Stomach (tissue), 9 donors: ENCODE measurements around the gene PPP1CC. TPM values are rescaled to one million over a fixed set of nuclear protein-coding genes. Genes with fewer than 3 reads are reported as not detected.
A peak's percentile ranks its signal among the peaks of the same experiment; 100 is the strongest.

ENCODE experiments used
- DNase-seq, 2 donors: peaks; one replicate each; pipeline versions ENCODE4 v3.0.0 to v3.0.0-alpha.2; 2013 to 2019
- H3K27ac ChIP-seq, 5 donors: fragments of 200-600 bp in 4 of 5; sonication (generic) in 4 of 5; one replicate each; pipeline ENCODE4 v1.5.1; 2013 to 2019; ENCODE audit warnings: mild to moderate bottlenecking in 1 of 5, moderate library complexity in 1 of 5
- H3K27me3 ChIP-seq, 3 donors: fragments of 200-600 bp; sonication (generic); one replicate each; pipeline ENCODE4 v1.5.1; 2017 to 2019; ENCODE audit warnings: mixed run types in 1 of 3
- H3K36me3 ChIP-seq, 4 donors: fragments of 200-600 bp; sonication (generic); 1 replicate in 3 of 4; 2 replicates in 1 of 4; pipeline ENCODE4 v1.5.1; 2016 to 2019
- H3K4me1 ChIP-seq, 4 donors: fragments of 200-600 bp; sonication (generic); one replicate each; pipeline ENCODE4 v1.5.1; 2016 to 2019
- H3K4me3 ChIP-seq, 4 donors: fragments of 200-600 bp; sonication (generic) in 3 of 4; one replicate each; pipeline ENCODE4 v1.5.1; 2016 to 2019; ENCODE audit warnings: mild to moderate bottlenecking in 1 of 4
- H3K9me3 ChIP-seq, 4 donors: fragments of 200-600 bp; sonication (generic); one replicate each; pipeline ENCODE4 v1.5.1; 2016 to 2019
- CTCF ChIP-seq, 7 experiments: fragments of 450-650 bp in 4 of 7; fragments of 200-600 bp in 3 of 7; sonication (generic) in 3 of 7; IDR thresholded peaks; one replicate each; pipeline ENCODE4 v1.5.1; 2016 to 2019; ENCODE audit warnings: antibody characterized with exemption in 7 of 7, control low read depth in 2 of 7, mild to moderate bottlenecking in 1 of 7
- EP300 ChIP-seq: sonication (generic); formaldehyde crosslinking; IDR thresholded peaks from one replicate; pipeline ENCODE4 v1.6.1; 2017; ENCODE audit warnings: antibody characterized with exemption
- POLR2A ChIP-seq, 4 donors: fragments of 450-650 bp; IDR thresholded peaks; one replicate each; pipeline ENCODE4 v1.6.1; 2016; ENCODE audit warnings: antibody characterized with exemption in 4 of 4, control low read depth in 2 of 4, mild to moderate bottlenecking in 1 of 4, moderate library complexity in 1 of 4
- POLR2AphosphoS5 ChIP-seq, 3 donors: sonication (generic); formaldehyde crosslinking; IDR thresholded peaks; one replicate each; pipeline ENCODE4 v1.6.1; 2016; ENCODE audit warnings: antibody characterized with exemption in 3 of 3
- WGBS, 5 donors: extraction: QIAGEN DNeasy Blood & Tissue Kit in 3 of 5; methylation state at CpG; one replicate each; pipeline versions ENCODE4 v1.1.5 to v1.1.7; 2013 to 2018; 5-methylcytosine and 5-hydroxymethylcytosine counted together
- intact Hi-C: fragments of 100-400 bp; cut with DNase I; formaldehyde crosslinking; loops from one replicate; pipeline ENCODE4 v1.15.1; 2023; ENCODE audit warnings: low total_unique reads
- polyA plus RNA-seq, 3 donors: library from polyadenylated mRNA; stranded (reverse); fragments of 200-250 nt; gene quantifications; one replicate each; pipeline ENCODE4 v1.2.3, GENCODE V29; 2013
- total RNA-seq, 5 donors: library from RNA; depleted of rRNA; stranded (reverse); fragments of >200 nt; gene quantifications; one replicate each; pipeline versions ENCODE4 v1.1.0 to v1.2.3, GENCODE V29; 2014 to 2016
- donor health status: healthy with polysubstance abuse.
- donor health status: Bipolar disorder and iron deficiency.
- donor health status: healthy.

The PPP1CC gene
- total and polyA plus RNA-seq, 8 donors: 44.9 to 205 (median 90.2) TPM

- DNase-seq: peak in 1 of 2 donors; percentile 32
- Histone ChIP-seq H3K9me3 (no peaks in the 10 kb centered on the region), H3K36me3 (no peaks in the 10 kb centered on the region), H3K4me1 (no peaks in the 10 kb centered on the region), H3K27ac (no peak overlapping the region), H3K4me3 (no peak overlapping the region), H3K27me3 (no peaks in the 10 kb centered on the region)
- TF ChIP-seq CTCF (IDR thresholded peaks at IDR 0.05): no peak
- no peak for TF ChIP-seq POLR2AphosphoS5 (IDR thresholded peaks at IDR 0.05)
- TF ChIP-seq EP300: no peak
- no peak for TF ChIP-seq POLR2A (IDR thresholded peaks at IDR 0.05)
- 60 to 73% (median 67%) methylated on average over 4 of the region's 4 CpGs for WGBS, 5 donors
- intact Hi-C loops: no loop called here
These were observed 37.8 kb upstream of the PPP1CC start for GRCh38 chr12:110780448-110780847.

GRCh38 chr12:110778833-110779577 is 36.3 kb upstream of the PPP1CC start:
- H3K27ac ChIP-seq: no peak overlapping the region
- H3K4me1 ChIP-seq: no peaks in the 10 kb centered on the region
- TF ChIP-seq POLR2AphosphoS5 (IDR thresholded peaks at IDR 0.05) (no peak), POLR2A (IDR thresholded peaks at IDR 0.05) (no peak), EP300 (no peak), CTCF (IDR thresholded peaks at IDR 0.05) (no peak)
- no peaks in the 10 kb centered on the region for H3K27me3 ChIP-seq
- intact Hi-C loops: no loop called here
- H3K9me3 ChIP-seq: no peaks in the 10 kb centered on the region
- no peak overlapping the region for H3K4me3 ChIP-seq
- DNase-seq: no peak
- no peaks in the 10 kb centered on the region for H3K36me3 ChIP-seq
- 56 to 71% (median 65%) methylated on average over 7 of the region's 7 CpGs for WGBS, 5 donors

GRCh38 chr12:110776410-110776809 is 33.7 kb upstream of the PPP1CC start:
- H3K36me3 ChIP-seq: no peaks in the 10 kb centered on the region
- no peak for DNase-seq

DNA sequence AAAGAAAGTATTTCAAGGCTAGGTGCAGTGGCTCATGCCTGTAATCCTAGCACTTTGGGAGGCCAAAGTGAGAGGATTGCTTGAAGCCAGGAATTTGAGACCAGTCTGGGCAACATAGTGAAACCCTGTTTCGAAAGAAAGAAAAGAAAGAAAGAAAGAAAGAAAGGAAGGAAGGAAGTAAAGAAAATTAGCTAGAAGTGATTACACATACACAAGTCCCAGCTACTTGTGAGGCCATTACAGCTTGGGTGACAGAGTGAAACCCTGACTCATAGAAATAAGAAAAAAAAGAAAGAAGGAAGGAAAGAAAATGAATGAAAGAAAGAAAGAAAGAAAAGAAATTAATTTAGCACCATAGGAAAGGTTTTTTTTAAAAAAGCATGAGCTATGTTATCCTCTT is 33.3 kb upstream of the PPP1CC start:
- no peaks in the 10 kb centered on the region for H3K36me3 ChIP-seq
- intact Hi-C loops: no loop called here
- H3K27me3 ChIP-seq: no peaks in the 10 kb centered on the region
- WGBS, 5 donors: 73 to 89% (median 89%) methylated on average over 1 of the region's 1 CpG
- no peaks in the 10 kb centered on the region for H3K4me1 ChIP-seq
- H3K27ac ChIP-seq: no peak overlapping the region
- no peak for TF ChIP-seq POLR2A (IDR thresholded peaks at IDR 0.05)
- no peak for TF ChIP-seq EP300
- TF ChIP-seq CTCF (IDR thresholded peaks at IDR 0.05): no peak
- no peak for TF ChIP-seq POLR2AphosphoS5 (IDR thresholded peaks at IDR 0.05)
- no peak for DNase-seq
- no peaks in the 10 kb centered on the region for H3K9me3 ChIP-seq
- no peak overlapping the region for H3K4me3 ChIP-seq

More at GRCh38 chr12:110776410-110776809, 33.7 kb upstream of the PPP1CC start:
- no peaks in the 10 kb centered on the region for H3K9me3 ChIP-seq
- intact Hi-C loops: no loop called here
- 55 to 67% (median 64%) methylated on average over 4 of the region's 4 CpGs for WGBS, 5 donors
- H3K4me1 ChIP-seq: no peaks in the 10 kb centered on the region
- H3K4me3 ChIP-seq: no peak overlapping the region
- H3K27ac ChIP-seq: no peak overlapping the region
- no peaks in the 10 kb centered on the region for H3K27me3 ChIP-seq
- TF ChIP-seq EP300 (no peak), POLR2AphosphoS5 (IDR thresholded peaks at IDR 0.05) (no peak), POLR2A (IDR thresholded peaks at IDR 0.05) (no peak), CTCF (IDR thresholded peaks at IDR 0.05) (no peak)
